ENCODE measurements around the gene NT5C1B.
"Not testable (repeated sequence)": the region's sequence is repeated elsewhere in the genome, so short reads cannot be mapped to it uniquely, and the experiment has no call there.

Gene NT5C1B

GRCh38 chr2:18589354-18589753, at the start of gene NT5C1B:
Gene NT5C1B, minus strand, starts transcription at chr2:18589569. Its CDS starts 101 bp downstream, at chr2:18589468.
- no peak within 1 kb of the TSS for H3K4me3 ChIP-seq (ENCODE audit: low read depth, low read length)
- no peaks in the 10 kb centered on the region for H3K9me3 ChIP-seq (ENCODE audit: control insufficient read depth, insufficient read depth, low read length)
- H3K9ac ChIP-seq (ENCODE audit: low read depth, low read length): no peak within 1 kb of the TSS
- H3K27me3 ChIP-seq (ENCODE audit: control insufficient read depth, insufficient read depth, low read length): no peaks in the 10 kb centered on the region
- no peak within 1 kb of the TSS for H3K27ac ChIP-seq (ENCODE audit: low read depth, low read length)
- no peaks in the 10 kb centered on the region for H3K4me1 ChIP-seq (ENCODE audit: control insufficient read depth, insufficient read depth, low read length)
- H3K36me3 ChIP-seq (ENCODE audit: control insufficient read depth, insufficient read depth, low read length): no peaks in the 10 kb centered on the region

GRCh38 chr2:18637196-18637595, 47.8 kb upstream of the NT5C1B start:
- Histone ChIP-seq H3K27me3 (ENCODE audit: control insufficient read depth, insufficient read depth, low read length) (no peaks in the 10 kb centered on the region), H3K4me1 (ENCODE audit: control insufficient read depth, insufficient read depth, low read length) (0 out of 2 replicates have a peak, but pooled peaks cover 7% of the 10 kb centered on the region), H3K36me3 (ENCODE audit: control insufficient read depth, insufficient read depth, low read length) (no peaks in the 10 kb centered on the region), H3K9me3 (ENCODE audit: control insufficient read depth, insufficient read depth, low read length) (peaks cover 21% of the 10 kb centered on the region), H3K27ac (ENCODE audit: low read depth, low read length) (no peak overlapping the region), H3K4me3 (ENCODE audit: low read depth, low read length) (no peak overlapping the region), H3K9ac (ENCODE audit: low read depth, low read length) (no peak overlapping the region)

GRCh38 chr2:18632699-18633098, 43.3 kb upstream of the NT5C1B start:
- H3K9me3 ChIP-seq (ENCODE audit: control insufficient read depth, insufficient read depth, low read length): peaks cover 18% of the 10 kb centered on the region
- H3K27me3 ChIP-seq (ENCODE audit: control insufficient read depth, insufficient read depth, low read length); H3K4me1 ChIP-seq (ENCODE audit: control insufficient read depth, insufficient read depth, low read length); H3K9ac ChIP-seq (ENCODE audit: low read depth, low read length); H3K36me3 ChIP-seq (ENCODE audit: control insufficient read depth, insufficient read depth, low read length); H3K27ac ChIP-seq (ENCODE audit: low read depth, low read length); H3K4me3 ChIP-seq (ENCODE audit: low read depth, low read length): not testable (repeated sequence)

- H3K4me3 ChIP-seq (ENCODE audit: low read depth, low read length): no peak overlapping the region
- H3K27ac ChIP-seq (ENCODE audit: low read depth, low read length): no peak overlapping the region
- no peaks in the 10 kb centered on the region for H3K4me1 ChIP-seq (ENCODE audit: control insufficient read depth, insufficient read depth, low read length)
- H3K27me3 ChIP-seq (ENCODE audit: control insufficient read depth, insufficient read depth, low read length): no peaks in the 10 kb centered on the region
- H3K36me3 ChIP-seq (ENCODE audit: control insufficient read depth, insufficient read depth, low read length): no peaks in the 10 kb centered on the region
- peaks cover 12% of the 10 kb centered on the region for H3K9me3 ChIP-seq (ENCODE audit: control insufficient read depth, insufficient read depth, low read length)
- H3K9ac ChIP-seq (ENCODE audit: low read depth, low read length): no peak overlapping the region
Measured at GRCh38 chr2:18630941-18631340, 41.6 kb upstream of the NT5C1B start.

DNA sequence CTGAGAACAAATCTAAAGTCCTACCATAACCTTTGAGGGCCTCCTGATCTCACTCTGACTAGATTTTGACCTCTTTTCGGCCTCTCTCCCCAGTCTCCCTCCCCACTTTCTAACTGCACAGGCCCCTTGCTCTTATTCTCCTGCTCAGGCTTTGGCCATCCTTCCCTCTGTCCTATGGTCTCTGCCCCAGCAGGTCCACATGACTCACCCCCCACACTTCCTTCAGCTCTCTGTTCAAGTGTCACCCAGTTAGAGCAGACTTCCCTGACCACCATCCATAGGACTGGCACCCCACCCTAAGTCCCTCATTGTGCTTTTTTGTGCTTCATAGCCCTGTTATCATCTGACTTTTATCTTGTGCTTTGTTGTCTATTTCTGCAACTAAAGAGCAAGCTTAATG, 41.2 kb upstream of the NT5C1B start:
- Histone ChIP-seq H3K4me3 (ENCODE audit: low read depth, low read length) (no peak overlapping the region), H3K36me3 (ENCODE audit: control insufficient read depth, insufficient read depth, low read length) (no peaks in the 10 kb centered on the region), H3K4me1 (ENCODE audit: control insufficient read depth, insufficient read depth, low read length) (no peaks in the 10 kb centered on the region), H3K9ac (ENCODE audit: low read depth, low read length) (no peak overlapping the region), H3K27me3 (ENCODE audit: control insufficient read depth, insufficient read depth, low read length) (no peaks in the 10 kb centered on the region), H3K27ac (ENCODE audit: low read depth, low read length) (no peak overlapping the region), H3K9me3 (ENCODE audit: control insufficient read depth, insufficient read depth, low read length) (peaks cover 11% of the 10 kb centered on the region)

DNA sequence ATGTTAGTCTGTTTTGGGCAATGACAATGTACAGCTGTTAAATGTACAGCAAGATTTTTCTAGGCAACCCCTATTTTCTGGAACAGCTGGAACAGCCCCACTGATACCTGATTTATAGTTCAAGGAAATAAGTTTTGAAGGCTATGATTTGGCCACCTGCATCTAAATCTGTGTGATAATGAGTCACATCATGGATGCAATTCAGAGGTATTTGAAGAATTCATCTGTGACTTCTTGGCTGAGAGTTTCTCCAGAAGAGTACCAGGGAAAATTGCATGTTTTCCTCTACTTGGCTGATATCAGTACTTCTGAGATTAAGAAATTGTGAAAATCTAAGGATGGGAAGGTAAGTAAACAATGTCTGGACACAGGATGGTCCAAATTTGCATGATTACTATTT, 40.7 kb upstream of the NT5C1B start:
- Histone ChIP-seq H3K4me3 (ENCODE audit: low read depth, low read length) (no peak overlapping the region), H3K4me1 (ENCODE audit: control insufficient read depth, insufficient read depth, low read length) (no peaks in the 10 kb centered on the region), H3K9ac (ENCODE audit: low read depth, low read length) (no peak overlapping the region), H3K9me3 (ENCODE audit: control insufficient read depth, insufficient read depth, low read length) (peaks cover 11% of the 10 kb centered on the region), H3K27me3 (ENCODE audit: control insufficient read depth, insufficient read depth, low read length) (no peaks in the 10 kb centered on the region), H3K27ac (ENCODE audit: low read depth, low read length) (no peak overlapping the region), H3K36me3 (ENCODE audit: control insufficient read depth, insufficient read depth, low read length) (no peaks in the 10 kb centered on the region)

GRCh38 chr2:18626958-18627650, 37.7 kb upstream of the NT5C1B start:
- Histone ChIP-seq H3K9ac (ENCODE audit: low read depth, low read length) (no peak overlapping the region), H3K9me3 (ENCODE audit: control insufficient read depth, insufficient read depth, low read length) (no peaks in the 10 kb centered on the region), H3K36me3 (ENCODE audit: control insufficient read depth, insufficient read depth, low read length) (no peaks in the 10 kb centered on the region), H3K27me3 (ENCODE audit: control insufficient read depth, insufficient read depth, low read length) (no peaks in the 10 kb centered on the region), H3K4me1 (ENCODE audit: control insufficient read depth, insufficient read depth, low read length) (no peaks in the 10 kb centered on the region), H3K4me3 (ENCODE audit: low read depth, low read length) (no peak overlapping the region), H3K27ac (ENCODE audit: low read depth, low read length) (no peak overlapping the region)

DNA sequence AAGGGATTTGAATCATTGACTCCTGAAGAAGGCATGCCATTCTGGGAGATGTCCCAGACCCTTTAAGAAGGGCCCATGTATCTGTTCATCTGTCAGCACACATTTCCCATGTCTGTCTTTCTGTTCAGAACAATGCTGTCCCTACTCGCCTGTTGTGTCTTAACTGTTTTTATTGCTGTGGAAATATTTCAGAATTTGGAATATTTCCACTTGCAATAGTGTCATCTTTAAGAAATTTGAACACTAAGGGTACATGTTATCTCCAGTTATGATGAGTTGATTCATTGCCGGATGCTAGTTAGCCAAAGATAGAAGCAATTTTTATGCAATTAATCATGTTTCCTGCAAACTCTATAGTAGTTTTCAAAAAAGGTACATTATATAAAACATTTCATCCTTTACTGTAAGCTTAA, 36.9 kb upstream of the NT5C1B start:
- Histone ChIP-seq H3K27me3 (ENCODE audit: control insufficient read depth, insufficient read depth, low read length) (no peaks in the 10 kb centered on the region), H3K4me1 (ENCODE audit: control insufficient read depth, insufficient read depth, low read length) (no peaks in the 10 kb centered on the region), H3K36me3 (ENCODE audit: control insufficient read depth, insufficient read depth, low read length) (no peaks in the 10 kb centered on the region), H3K9me3 (ENCODE audit: control insufficient read depth, insufficient read depth, low read length) (no peaks in the 10 kb centered on the region), H3K27ac (ENCODE audit: low read depth, low read length) (no peak overlapping the region), H3K9ac (ENCODE audit: low read depth, low read length) (no peak overlapping the region), H3K4me3 (ENCODE audit: low read depth, low read length) (no peak overlapping the region)

- Histone ChIP-seq H3K36me3 (ENCODE audit: control insufficient read depth, insufficient read depth, low read length) (no peaks in the 10 kb centered on the region), H3K27ac (ENCODE audit: low read depth, low read length) (no peak overlapping the region), H3K4me1 (ENCODE audit: control insufficient read depth, insufficient read depth, low read length) (no peaks in the 10 kb centered on the region), H3K27me3 (ENCODE audit: control insufficient read depth, insufficient read depth, low read length) (no peaks in the 10 kb centered on the region), H3K9me3 (ENCODE audit: control insufficient read depth, insufficient read depth, low read length) (no peaks in the 10 kb centered on the region), H3K9ac (ENCODE audit: low read depth, low read length) (no peak overlapping the region), H3K4me3 (ENCODE audit: low read depth, low read length) (no peak overlapping the region)
Measured at GRCh38 chr2:18625563-18625962, 36.2 kb upstream of the NT5C1B start.

DNA sequence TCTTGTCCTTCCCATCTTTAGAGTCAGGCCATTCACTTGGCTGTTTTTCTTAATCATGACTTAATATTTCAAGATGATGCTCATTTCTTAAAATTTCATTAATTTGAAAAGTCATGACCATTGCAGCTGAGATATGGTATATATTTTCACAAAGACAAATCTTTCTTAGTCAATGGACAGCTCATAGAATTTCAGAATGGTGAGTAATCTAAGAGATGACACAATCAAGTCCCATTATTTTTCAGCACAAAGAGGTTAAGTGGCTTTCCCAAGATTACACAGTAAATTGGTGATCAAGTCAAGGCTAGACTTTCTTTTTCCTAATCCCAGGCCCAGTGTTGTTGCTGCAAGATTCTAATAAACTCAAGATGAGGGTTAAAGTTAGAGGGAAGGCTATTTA, 34.4 kb upstream of the NT5C1B start:
- Histone ChIP-seq H3K9ac (ENCODE audit: low read depth, low read length) (no peak overlapping the region), H3K27ac (ENCODE audit: low read depth, low read length) (no peak overlapping the region), H3K4me3 (ENCODE audit: low read depth, low read length) (no peak overlapping the region), H3K9me3 (ENCODE audit: control insufficient read depth, insufficient read depth, low read length) (no peaks in the 10 kb centered on the region), H3K4me1 (ENCODE audit: control insufficient read depth, insufficient read depth, low read length) (no peaks in the 10 kb centered on the region), H3K27me3 (ENCODE audit: control insufficient read depth, insufficient read depth, low read length) (no peaks in the 10 kb centered on the region), H3K36me3 (ENCODE audit: control insufficient read depth, insufficient read depth, low read length) (no peaks in the 10 kb centered on the region)

DNA sequence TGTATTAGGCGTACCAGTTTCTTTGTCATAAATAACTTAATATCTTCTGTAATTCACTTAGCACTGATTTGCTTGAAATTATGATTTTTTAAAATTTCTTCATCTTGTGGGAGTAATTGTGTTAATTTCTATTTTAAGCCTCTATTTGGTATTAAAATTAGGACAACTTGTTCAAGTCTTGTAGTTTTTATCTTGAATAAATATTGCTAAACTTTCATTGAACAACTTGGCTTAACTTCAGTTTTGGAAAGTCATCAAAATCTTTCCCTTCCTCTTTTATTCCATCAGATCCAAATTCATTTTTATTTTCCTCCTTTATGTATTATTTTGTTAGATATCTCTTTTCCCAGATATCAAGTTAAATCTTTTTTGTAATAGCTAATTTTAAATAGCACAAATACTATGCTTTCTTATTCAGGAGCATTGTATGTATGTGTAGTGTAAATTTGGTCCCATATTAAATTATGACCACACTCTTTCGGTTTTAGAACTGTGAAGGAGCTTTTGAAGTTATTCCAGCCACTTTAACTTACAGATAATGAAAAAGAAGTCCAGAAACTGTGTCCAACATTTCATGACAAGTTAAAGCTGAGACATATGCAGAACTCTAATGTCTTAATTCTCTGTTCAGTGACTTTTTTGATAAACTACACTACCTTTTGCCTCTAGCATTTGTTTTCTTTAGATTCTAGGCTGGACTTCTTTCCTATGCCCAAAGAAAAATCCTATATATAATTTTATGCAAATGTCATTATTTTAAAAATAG, 31.7 kb upstream of the NT5C1B start:
- Histone ChIP-seq H3K4me1 (ENCODE audit: control insufficient read depth, insufficient read depth, low read length) (no peaks in the 10 kb centered on the region), H3K27me3 (ENCODE audit: control insufficient read depth, insufficient read depth, low read length) (no peaks in the 10 kb centered on the region), H3K9ac (ENCODE audit: low read depth, low read length) (no peak overlapping the region), H3K9me3 (ENCODE audit: control insufficient read depth, insufficient read depth, low read length) (peaks cover 4% of the 10 kb centered on the region; the same call in 1 of the 2 replicates), H3K36me3 (ENCODE audit: control insufficient read depth, insufficient read depth, low read length) (no peaks in the 10 kb centered on the region), H3K4me3 (ENCODE audit: low read depth, low read length) (no peak overlapping the region), H3K27ac (ENCODE audit: low read depth, low read length) (no peak overlapping the region)

Data from HUES48 (cell line).